ENCODE measurements around the gene NPIPB5. TPM values are rescaled to one million over a fixed set of nuclear protein-coding genes. Genes with fewer than 3 reads are reported as not detected.

The NPIPB5 gene
- 42.7 and 55.0 TPM in 2 replicates for total RNA-seq

GRCh38 chr16:22510591-22510990 lies at the start of gene NPIPB5:
Gene NPIPB5 (plus strand): TSS chr16:22510891. CDS start chr16:22513802, 2,911 bp downstream.

Other genes starting within 250 kb of the NPIPB5 start
- gene POLR3E, start 213.5 kb upstream of the NPIPB5 start, total RNA-seq, result 33.7 and 50.9 TPM in 2 replicates
- gene CDR2, start 136.3 kb upstream of the NPIPB5 start, total RNA-seq, result 61.1 and 80.5 TPM in 2 replicates

Measured in smooth muscle cell of bladder (primary cell).